Colonic mucosa (tissue), 4 donors: ENCODE results near the gene ATP6V0E2. TPM values are rescaled to one million over a fixed set of nuclear protein-coding genes. Genes with fewer than 3 reads are reported as not detected.

Experiments
- DNase-seq: peaks from one replicate; pipeline ENCODE4 v3.0.0-alpha.2; 2020
- H3K27ac ChIP-seq: fragments of 200-600 bp; one replicate; pipeline ENCODE4 v1.8.0; 2021
- H3K27me3 ChIP-seq: fragments of 200-600 bp; one replicate; pipeline ENCODE4 v1.8.0; 2021
- H3K36me3 ChIP-seq: fragments of 200-600 bp; one replicate; pipeline ENCODE4 v1.8.0; 2021
- H3K4me1 ChIP-seq: fragments of 200-600 bp; one replicate; pipeline ENCODE4 v1.8.0; 2021; ENCODE audit warnings: mild to moderate bottlenecking
- H3K4me3 ChIP-seq: fragments of 200-600 bp; one replicate; pipeline ENCODE4 v1.8.0; 2021
- H3K9ac ChIP-seq, 2 donors: one replicate each; pipeline ENCODE4 v1.7.0; 2013; ENCODE audit warnings: control low read depth in 2 of 2, low read depth in 2 of 2, low read length in 2 of 2
- H3K9me3 ChIP-seq: fragments of 200-600 bp; one replicate; pipeline ENCODE4 v1.8.0; 2021
- intact Hi-C: fragments of 100-400 bp; cut with DNase I; formaldehyde crosslinking; loops from one replicate; pipeline ENCODE4 v1.14.1; 2022
- total RNA-seq, 2 donors: library from RNA; stranded (reverse); fragmentation: NEBNext Ultra II Directional in 1 of 2; extraction: Animal tissue kit (Norgen Biotek cat#: 25700) in 1 of 2; gene quantifications; one replicate each; pipeline ENCODE4 v1.2.1, GENCODE V29; 2021
- TF ChIP-seq, protein P1 (sequence below): fragments of 200-600 bp; IDR thresholded peaks from one replicate; pipeline ENCODE4 v1.8.0; 2022; ENCODE audit warnings: antibody characterized with exemption, mild to moderate bottlenecking
- donor health status: healthy.
- donor health status: DM: no; HTN: no; CAD: no.
- donor health status: DM: no; HTN: no; CAD: no.

The ATP6V0E2 gene
- total RNA-seq, 2 donors from 2014 or later: 12.5 to 22.7 TPM

- H3K27me3 ChIP-seq: no peaks in the 10 kb centered on the region
- H3K27ac ChIP-seq: no peak overlapping the region
- no peaks in the 10 kb centered on the region for H3K36me3 ChIP-seq
- DNase-seq: no peak
- H3K9me3 ChIP-seq: no peaks in the 10 kb centered on the region
- no peak overlapping the region for H3K4me3 ChIP-seq
- H3K9ac ChIP-seq: no peak overlapping the region
- no peaks in the 10 kb centered on the region for H3K4me1 ChIP-seq
- intact Hi-C loops: no loop called here
- TF ChIP-seq, protein P1, sequence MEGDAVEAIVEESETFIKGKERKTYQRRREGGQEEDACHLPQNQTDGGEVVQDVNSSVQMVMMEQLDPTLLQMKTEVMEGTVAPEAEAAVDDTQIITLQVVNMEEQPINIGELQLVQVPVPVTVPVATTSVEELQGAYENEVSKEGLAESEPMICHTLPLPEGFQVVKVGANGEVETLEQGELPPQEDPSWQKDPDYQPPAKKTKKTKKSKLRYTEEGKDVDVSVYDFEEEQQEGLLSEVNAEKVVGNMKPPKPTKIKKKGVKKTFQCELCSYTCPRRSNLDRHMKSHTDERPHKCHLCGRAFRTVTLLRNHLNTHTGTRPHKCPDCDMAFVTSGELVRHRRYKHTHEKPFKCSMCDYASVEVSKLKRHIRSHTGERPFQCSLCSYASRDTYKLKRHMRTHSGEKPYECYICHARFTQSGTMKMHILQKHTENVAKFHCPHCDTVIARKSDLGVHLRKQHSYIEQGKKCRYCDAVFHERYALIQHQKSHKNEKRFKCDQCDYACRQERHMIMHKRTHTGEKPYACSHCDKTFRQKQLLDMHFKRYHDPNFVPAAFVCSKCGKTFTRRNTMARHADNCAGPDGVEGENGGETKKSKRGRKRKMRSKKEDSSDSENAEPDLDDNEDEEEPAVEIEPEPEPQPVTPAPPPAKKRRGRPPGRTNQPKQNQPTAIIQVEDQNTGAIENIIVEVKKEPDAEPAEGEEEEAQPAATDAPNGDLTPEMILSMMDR: no peak
Measured at GRCh38 chr7:149878523-149878921, 4.8 kb downstream of the ATP6V0E2 start.

GRCh38 chr7:149879271-149879743 is 5.5 kb downstream of the ATP6V0E2 start:
- no peaks in the 10 kb centered on the region for H3K27me3 ChIP-seq
- no peaks in the 10 kb centered on the region for H3K4me1 ChIP-seq
- no peak overlapping the region for H3K4me3 ChIP-seq
- H3K9me3 ChIP-seq: no peaks in the 10 kb centered on the region
- no peak overlapping the region for H3K27ac ChIP-seq
- intact Hi-C loops: no loop called here
- no peak overlapping the region for H3K9ac ChIP-seq
- H3K36me3 ChIP-seq: no peaks in the 10 kb centered on the region
- TF ChIP-seq, protein P1: no peak
- peak; percentile 9 for DNase-seq

DNA sequence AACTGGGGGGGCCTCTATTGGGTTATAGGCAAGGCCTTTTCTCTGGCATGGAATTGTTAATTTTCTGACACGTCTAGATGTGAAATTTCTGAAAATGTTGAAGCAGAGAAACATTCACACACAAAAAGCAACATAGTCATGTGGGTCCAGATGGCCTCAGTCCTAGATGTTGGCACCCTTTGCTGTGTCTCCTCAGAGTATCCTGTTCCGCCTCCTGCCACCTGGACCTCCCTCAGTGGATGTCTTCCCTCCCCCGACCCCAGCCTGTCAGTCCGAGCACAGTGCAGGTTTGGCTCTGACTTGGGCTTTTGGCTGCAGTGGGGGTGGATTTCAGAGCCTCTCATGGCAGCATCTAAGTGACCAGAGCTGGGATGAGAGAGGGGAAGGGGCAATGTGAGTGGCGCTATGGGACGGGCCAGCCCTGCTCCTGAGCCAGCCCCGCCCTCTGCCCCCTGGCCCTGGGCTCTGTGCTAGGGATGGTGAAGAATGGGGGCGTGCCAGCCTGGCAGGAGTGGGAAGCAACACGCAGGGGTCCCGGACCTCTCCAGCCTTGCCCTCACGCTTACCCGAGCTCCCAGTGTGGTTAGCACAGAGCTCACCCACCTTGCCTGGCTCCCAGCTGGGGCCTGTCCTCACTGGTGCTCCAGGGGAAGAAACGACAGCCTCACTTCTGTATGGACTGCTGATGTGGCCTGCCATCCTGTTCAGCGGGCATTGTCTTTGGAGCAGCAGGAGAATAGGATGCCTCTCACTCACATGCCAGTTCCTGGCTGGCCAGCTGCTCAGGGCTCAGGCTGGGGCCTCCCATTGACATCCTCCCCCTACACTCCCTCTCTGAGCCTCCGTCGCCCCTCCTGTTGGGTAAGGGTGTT is 6.2 kb downstream of the ATP6V0E2 start:
- DNase-seq: peak; percentile 14
- TF ChIP-seq, protein P1: no peak
- Histone ChIP-seq H3K9me3 (no peaks in the 10 kb centered on the region), H3K27me3 (no peaks in the 10 kb centered on the region), H3K4me1 (no peaks in the 10 kb centered on the region), H3K27ac (no peak overlapping the region), H3K4me3 (no peak overlapping the region), H3K36me3 (no peaks in the 10 kb centered on the region), H3K9ac (no peak overlapping the region)
- intact Hi-C loops: loop anchor here (10.0 kb wide), 1 partner anchor 165 kb away; no protein-coding TSS in a partner anchor

DNA sequence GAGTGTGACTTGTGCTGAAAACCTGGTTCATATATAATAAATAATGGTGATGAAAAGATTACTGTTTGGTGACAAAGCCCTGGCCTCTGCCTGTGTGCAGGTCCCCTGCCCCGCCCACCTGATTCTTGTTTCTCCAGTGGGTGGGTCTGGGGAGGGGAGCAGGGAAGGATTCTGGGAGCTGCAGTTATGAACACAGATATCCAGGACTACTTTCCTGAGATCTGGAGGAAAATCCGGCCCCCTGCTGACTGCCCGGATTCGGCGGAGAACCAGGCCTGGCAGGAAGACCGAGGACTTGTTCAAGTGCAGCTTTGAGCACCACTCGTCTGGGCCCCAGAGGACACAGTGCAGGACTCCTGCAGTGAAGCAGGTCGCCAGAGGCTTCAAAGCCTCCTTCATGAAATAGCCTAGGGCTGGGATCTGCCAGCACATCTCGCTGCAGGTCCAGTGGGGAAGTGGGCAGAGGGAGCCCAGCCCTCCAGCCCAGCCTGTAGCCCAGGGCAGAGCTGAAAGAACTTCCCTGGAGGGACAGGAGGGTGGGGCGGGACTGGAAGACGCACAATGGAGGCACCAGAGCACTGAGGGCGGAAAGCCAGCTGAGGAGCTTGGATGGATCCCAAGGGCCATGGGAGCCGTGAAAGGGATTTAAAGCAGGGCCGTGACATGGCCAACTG is 7.0 kb downstream of the ATP6V0E2 start:
- H3K36me3 ChIP-seq: no peaks in the 10 kb centered on the region
- TF ChIP-seq, protein P1: no peak
- intact Hi-C loops: loop anchor here (10.0 kb wide), 1 partner anchor 164 kb away; no protein-coding TSS in a partner anchor
- peak; percentile 18 for DNase-seq
- no peak overlapping the region for H3K4me3 ChIP-seq
- H3K27ac ChIP-seq: no peak overlapping the region
- no peaks in the 10 kb centered on the region for H3K4me1 ChIP-seq
- H3K9ac ChIP-seq: no peak overlapping the region
- no peaks in the 10 kb centered on the region for H3K9me3 ChIP-seq
- H3K27me3 ChIP-seq: no peaks in the 10 kb centered on the region

- Histone ChIP-seq H3K9me3 (no peaks in the 10 kb centered on the region), H3K4me1 (no peaks in the 10 kb centered on the region), H3K4me3 (no peak overlapping the region), H3K36me3 (no peaks in the 10 kb centered on the region), H3K27ac (no peak overlapping the region), H3K9ac (no peak overlapping the region), H3K27me3 (no peaks in the 10 kb centered on the region)
- TF ChIP-seq, protein P1: no peak
- DNase-seq: peak; percentile 15
- intact Hi-C loops: loop anchor here (10.0 kb wide), 1 partner anchor 163 kb away; no protein-coding TSS in a partner anchor
Measured at GRCh38 chr7:149881328-149882247, 7.8 kb downstream of the ATP6V0E2 start.
